DOHH2 (cell line): ENCODE measurements around the gene KIF5C.

Experiments used
- EZH2phosphoT487 ChIP-seq: fragments of 200-600 bp; sonication (generic); IDR thresholded peaks from 2 replicates; pipeline ENCODE4 v1.6.1; 2017; ENCODE audit warnings: borderline replicate concordance, mild to moderate bottlenecking, antibody characterized with exemption, low read length, moderate library complexity, mixed read lengths
- TF ChIP-seq, protein P1 (sequence below): fragments of 200-600 bp; sonication (generic); IDR thresholded peaks from one replicate; pipeline ENCODE4 v1.5.1; 2014; ENCODE audit warnings: antibody characterized with exemption, mild to moderate bottlenecking, low read depth, low read length; ENCODE audit not compliant: poor library complexity, severe bottlenecking

DNA sequence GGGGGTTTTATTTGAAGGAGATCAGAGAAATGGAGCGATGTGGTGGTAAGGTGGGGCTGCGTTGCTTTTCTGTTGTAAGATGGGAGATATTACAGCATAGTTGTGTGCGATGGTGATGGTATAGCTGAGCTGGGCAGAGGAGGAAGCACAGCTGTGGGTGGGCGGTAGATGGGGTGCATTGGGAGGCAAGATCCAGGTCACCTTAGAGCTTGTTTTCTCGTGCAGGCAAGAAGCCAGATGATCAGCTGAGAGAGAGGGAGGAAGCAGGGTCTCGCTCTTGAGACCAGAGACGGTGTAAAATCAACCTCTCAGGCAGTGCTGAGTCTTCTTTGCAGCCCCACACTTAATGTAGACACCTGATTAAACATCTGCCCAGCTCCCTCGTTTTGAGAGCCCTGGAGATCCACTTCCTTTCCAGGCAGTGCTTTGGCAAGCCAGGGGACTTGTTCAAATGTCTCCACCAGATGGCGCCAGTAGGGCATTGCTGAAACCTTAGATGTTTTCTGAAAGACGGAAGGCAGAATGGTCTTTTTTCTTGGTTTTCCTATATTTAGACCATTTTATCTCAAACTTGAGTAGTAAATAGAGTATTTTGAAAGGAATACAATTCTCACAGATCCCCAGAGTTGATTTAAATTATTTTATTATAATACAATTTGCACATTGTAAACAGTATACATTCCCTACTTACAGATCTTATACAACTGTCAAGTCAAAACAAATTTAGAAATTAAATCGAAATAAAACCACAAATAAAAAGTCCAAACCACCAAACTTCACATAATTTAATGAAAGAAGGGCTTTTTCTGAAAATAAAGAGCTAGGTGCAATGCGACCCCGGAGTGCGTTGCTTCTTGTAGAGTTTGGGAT is 142.3 kb downstream of the KIF5C start:
- TF ChIP-seq, protein P1, sequence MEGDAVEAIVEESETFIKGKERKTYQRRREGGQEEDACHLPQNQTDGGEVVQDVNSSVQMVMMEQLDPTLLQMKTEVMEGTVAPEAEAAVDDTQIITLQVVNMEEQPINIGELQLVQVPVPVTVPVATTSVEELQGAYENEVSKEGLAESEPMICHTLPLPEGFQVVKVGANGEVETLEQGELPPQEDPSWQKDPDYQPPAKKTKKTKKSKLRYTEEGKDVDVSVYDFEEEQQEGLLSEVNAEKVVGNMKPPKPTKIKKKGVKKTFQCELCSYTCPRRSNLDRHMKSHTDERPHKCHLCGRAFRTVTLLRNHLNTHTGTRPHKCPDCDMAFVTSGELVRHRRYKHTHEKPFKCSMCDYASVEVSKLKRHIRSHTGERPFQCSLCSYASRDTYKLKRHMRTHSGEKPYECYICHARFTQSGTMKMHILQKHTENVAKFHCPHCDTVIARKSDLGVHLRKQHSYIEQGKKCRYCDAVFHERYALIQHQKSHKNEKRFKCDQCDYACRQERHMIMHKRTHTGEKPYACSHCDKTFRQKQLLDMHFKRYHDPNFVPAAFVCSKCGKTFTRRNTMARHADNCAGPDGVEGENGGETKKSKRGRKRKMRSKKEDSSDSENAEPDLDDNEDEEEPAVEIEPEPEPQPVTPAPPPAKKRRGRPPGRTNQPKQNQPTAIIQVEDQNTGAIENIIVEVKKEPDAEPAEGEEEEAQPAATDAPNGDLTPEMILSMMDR = peak; percentile 87
- TF ChIP-seq EZH2phosphoT487 = no peak
